HepG2 (cell line): ENCODE data around the gene MRFAP1.

Experiments
- NCOA1 ChIP-seq: sonication (generic); formaldehyde crosslinking; IDR thresholded peaks from 2 replicates; pipeline ENCODE4 v1.9.0; 2021; ENCODE audit warnings: missing genetic modification reagents
- TCF7L2 ChIP-seq: IDR thresholded peaks from 2 replicates; pipeline ENCODE4 v1.6.1; 2011; ENCODE audit warnings: mild to moderate bottlenecking, low read depth, low read length, moderate library complexity

- no peak for TF ChIP-seq TCF7L2
- TF ChIP-seq NCOA1 (CRISPR knock-in tag), result no peak
These were observed 42.5 kb downstream of the MRFAP1 start for GRCh38 chr4:6682862-6683590.
